GM12892 (cell line): ENCODE data around the gene KCNJ6.
"Not testable (repeated sequence)": the region's sequence is repeated elsewhere in the genome, so short reads cannot be mapped to it uniquely, and the experiment has no call there.

Experiments
- POLR2A ChIP-seq: IDR thresholded peaks from 2 replicates; pipeline ENCODE4 v1.6.1; 2011; ENCODE audit warnings: low read depth, low read length, control low read depth
- POLR2AphosphoS5 ChIP-seq: IDR thresholded peaks from 2 replicates; pipeline ENCODE4 v1.6.1; 2011; ENCODE audit warnings: low read depth, low read length, control low read depth
- TAF1 ChIP-seq: IDR thresholded peaks from 2 replicates; pipeline ENCODE4 v1.6.1; 2011; ENCODE audit warnings: low read depth, mild to moderate bottlenecking, control low read depth, low read length, borderline replicate concordance

- TF ChIP-seq TAF1, POLR2AphosphoS5, POLR2A: not testable (repeated sequence)
Observed at GRCh38 chr21:37920302-37920701, 4.0 kb upstream of the KCNJ6 start.
